SIG-M5 (cell line): ENCODE measurements around the gene IRAK3.
"Not testable (repeated sequence)": the region's sequence is repeated elsewhere in the genome, so short reads cannot be mapped to it uniquely, and the experiment has no call there.

ENCODE experiments used
- DNase-seq: peaks from one replicate; lab custom pipeline; 2025; lab: John Stamatoyannopoulos, UW

IRAK3 gene

DNA sequence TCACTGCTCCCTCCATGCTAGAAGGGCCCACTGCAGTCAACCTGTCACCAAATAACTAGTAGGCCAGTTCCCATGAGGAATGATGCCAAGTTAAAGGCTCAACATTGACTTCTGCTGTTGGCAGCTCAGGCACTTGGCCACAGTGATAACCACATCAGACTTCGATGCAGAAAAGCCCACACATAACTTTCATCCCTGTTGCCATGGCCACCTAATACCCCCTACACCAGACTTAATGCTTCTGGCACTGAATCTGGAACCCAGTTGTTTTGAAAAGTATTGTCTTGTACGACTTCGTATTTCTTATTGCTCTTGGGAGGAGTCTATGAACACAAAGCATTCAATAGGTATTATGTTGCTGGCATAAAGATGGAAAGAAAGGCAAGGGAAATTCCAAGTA lies 69.0 kb downstream of the IRAK3 start:
- DNase-seq: no peak

- no peak for DNase-seq
Observed at GRCh38 chr12:66262737-66263136, 73.7 kb downstream of the IRAK3 start.

- DNase-seq: peak; percentile 97
Observed at GRCh38 chr12:66268562-66268961, 79.5 kb downstream of the IRAK3 start.

DNA sequence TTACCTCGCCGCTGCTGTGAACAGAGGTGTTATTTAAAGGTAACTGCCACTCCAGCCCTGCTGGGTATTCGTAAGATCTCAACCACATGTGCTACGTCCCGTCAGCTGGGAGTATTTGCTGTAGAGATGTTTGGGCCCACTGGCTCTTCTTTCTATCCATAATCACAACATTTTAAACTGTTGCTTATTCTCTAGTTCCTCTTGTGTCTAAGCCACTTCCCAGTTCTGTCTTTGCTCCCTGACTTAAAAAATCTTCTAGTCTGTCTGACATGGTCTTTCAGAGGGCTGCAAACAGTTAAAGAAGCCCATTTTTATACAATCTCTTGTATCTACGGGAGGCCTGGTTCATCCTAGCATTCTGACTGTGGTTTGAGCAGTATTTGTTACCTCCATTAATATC lies 80.1 kb downstream of the IRAK3 start:
- DNase-seq: no peak

DNA sequence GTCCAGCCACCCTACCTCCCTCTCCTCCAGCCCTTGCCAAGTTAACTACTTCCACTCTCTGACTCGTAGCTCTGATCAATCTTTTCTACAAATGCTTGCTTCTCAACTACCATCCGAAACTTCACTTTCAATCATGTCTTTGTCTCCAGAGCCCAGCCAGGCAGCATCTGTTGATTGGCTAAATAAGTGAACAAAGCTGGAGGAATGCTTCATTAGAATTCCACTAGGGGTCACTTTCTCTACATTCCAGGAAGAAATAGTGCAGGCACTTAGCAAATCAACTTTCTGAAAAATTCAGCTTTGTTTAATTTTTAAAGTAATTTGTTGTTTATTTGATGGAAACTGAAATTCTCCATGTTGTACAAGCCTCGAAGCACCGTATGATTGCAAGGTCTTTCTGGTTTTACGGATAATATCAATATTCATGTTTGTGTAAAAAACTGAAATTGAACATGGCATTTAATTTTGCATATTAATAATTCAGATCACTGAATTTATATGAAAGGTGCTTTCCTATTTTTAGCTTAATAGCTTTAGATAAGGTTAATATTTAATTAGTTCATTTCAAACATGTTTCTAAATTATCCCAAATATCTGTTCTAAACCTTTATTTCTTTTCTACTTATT lies 80.9 kb downstream of the IRAK3 start:
- no peak for DNase-seq

- no peak for DNase-seq
Observed at GRCh38 chr12:66270613-66271012, 81.6 kb downstream of the IRAK3 start.

- no peak for DNase-seq
Observed at GRCh38 chr12:66272650-66273049, 83.6 kb downstream of the IRAK3 start.

DNA sequence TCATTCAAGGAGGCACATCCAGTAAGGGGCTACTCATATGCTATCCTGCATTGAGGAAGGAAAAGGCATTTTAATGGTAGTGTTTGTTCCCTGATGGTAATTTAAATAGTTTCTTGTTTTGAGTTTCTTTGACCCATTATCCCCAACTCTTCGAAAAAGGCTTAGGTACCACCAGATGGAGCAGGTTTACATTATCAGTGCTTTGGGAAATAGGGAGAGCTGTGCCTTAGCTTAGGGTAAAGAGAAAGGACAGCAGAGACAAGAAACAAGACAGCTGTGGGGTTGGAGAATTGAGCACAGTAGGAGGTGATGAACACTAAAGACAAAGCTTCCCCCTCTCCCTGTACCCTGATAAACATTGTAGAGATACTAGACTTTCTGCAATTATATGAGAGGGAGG lies 84.1 kb downstream of the IRAK3 start:
- no peak for DNase-seq

GRCh38 chr12:66275040-66275439 lies 86.0 kb downstream of the IRAK3 start:
- no peak for DNase-seq

- no peak for DNase-seq
Observed at GRCh38 chr12:66279123-66279712, 90.2 kb downstream of the IRAK3 start.

- no peak for DNase-seq
Observed at GRCh38 chr12:66280561-66280960, 91.5 kb downstream of the IRAK3 start.

DNA sequence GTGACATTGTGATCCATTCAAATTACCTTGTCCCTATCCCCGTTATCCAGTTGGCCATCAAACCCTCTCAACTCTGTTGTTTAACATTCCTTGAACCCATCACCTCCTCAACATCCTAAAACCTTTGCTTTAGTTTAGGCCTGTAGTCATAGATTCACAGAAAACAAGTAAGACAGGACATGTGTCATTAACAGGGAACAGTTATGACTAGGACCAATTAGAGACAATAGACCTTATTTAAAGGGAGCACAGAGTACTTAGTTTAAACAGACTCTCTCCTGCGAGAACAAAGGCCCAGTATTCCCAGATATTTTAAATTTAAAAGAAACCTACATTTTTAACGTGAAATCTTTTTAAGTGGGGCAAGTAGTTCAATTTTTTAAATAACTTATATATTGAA lies 93.2 kb downstream of the IRAK3 start:
- DNase-seq: no peak

GRCh38 chr12:66287275-66287674 lies 98.3 kb downstream of the IRAK3 start:
- DNase-seq: no peak

DNA sequence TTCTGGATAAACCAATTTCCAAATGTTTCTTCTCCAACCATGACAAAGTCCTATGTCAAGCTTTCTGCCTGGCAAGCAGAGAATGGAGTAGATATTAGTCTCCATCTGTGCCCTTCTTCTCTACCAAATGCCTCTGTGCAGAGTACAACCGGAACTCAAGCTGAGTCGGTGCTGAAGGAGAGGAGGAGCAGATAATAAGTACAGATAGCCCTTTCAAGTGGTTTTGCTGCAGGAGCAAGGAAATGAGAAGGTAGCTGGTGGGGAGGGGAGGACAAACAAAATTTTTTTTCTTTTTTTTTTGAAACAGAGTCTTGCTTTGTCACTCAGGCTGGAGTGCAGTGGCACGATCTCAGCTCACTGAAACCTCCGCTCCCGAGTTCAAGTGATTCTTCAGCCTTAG lies 99.1 kb downstream of the IRAK3 start:
- no peak for DNase-seq

GRCh38 chr12:66289485-66289884 lies 100.5 kb downstream of the IRAK3 start:
- DNase-seq: no peak

DNA sequence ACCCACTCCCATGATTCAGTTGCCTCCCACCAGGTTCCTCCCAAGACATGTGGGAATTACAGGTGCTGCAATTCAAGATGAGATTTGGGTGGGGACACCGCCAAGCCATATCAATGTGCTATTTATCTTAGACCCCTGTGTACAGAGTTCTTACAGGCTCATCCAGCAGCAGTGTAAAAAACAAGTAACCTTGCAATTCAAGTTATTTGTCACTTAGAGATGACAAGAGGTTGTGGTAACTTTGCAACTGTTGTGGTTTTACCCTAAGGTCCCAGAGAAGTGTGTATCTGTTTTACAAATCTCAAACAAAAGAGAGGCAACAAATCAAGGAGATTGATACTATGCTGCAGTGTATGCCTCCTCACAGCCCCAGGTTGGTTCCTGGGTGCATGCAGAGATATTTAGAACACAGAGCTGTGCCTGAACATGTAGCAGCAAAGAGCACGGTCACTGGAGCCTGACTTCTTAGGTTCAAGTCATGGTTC lies 101.7 kb downstream of the IRAK3 start:
- no peak for DNase-seq

DNA sequence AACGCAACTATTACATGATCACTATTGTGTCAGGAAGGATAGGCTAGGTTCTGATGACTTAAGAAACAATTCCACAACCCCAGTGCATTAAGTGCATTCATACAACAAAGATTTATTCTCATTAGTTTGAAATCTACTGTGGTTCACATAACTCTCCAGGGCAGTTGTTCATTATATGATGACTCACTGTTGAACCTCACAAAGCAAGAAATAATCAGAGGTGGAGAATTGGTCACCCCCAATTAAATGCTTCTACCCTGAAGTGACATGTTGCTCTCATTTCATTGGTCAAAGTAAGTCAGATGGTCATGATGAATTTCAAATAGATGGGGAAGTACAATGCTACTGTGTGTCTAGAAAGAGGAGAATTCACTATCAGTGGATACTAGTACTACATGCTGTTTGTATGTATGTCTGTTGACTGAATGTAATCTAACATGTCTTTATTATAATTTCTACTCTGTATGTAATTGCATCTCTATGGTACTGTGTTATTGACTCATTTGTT lies 107.2 kb downstream of the IRAK3 start:
- DNase-seq: no peak

GRCh38 chr12:66297080-66297479 lies 108.1 kb downstream of the IRAK3 start:
- DNase-seq: no peak

GRCh38 chr12:66297923-66298322 lies 108.9 kb downstream of the IRAK3 start:
- DNase-seq: no peak

DNA sequence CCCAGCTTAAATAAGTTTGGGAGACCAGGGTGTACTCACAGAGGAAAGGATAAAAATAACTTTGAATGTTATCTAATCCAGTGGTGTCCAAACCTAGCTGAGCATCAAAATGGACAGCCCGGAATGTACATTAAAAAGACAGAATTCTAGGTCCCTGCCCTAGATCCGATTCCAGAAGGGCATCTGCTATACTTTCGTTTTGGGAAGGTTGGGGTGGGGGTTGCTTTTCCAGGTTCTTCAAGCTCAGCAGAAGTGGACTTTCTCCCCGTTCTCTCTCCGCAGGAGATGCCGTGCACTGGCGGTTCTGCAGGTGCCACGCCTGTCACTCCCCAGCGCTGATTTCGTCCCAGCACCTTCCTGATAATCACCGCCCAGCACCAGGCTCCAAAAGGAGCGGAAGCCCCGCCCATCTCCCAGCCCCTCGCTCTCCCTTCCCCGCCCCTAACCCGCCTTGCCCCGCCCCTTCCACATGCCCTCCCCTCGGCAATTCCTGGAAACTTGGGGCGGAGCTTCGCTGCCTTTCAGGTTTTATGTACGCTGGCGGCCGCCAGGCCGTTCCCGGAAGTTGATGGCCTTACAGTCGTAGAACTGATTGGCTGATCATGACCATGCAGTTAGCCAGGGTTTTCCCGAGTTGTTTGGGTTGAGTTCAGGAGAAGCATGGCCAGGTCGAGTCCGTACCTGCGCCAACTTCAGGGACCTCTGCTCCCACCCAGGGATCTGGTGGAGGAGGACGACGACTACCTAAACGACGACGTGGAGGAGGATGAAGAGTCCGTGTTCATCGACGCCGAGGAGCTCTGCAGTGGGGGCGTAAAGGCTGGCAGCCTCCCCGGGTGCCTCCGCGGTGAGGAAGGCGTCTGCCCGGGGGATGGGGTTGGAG lies 113.2 kb downstream of the IRAK3 start, which contains the start of gene HELB:
Gene HELB, plus strand, starts transcription at position 550 of the 883 bp plus-strand sequence. Its CDS starts 111 bp downstream, at position 661.
- peak; percentile 76 for DNase-seq

GRCh38 chr12:66302827-66303169 lies 113.8 kb downstream of the IRAK3 start:
- no peak for DNase-seq

- DNase-seq: not testable (repeated sequence)
Observed at GRCh38 chr12:66303316-66303804, 114.3 kb downstream of the IRAK3 start.
